Dermis blood vessel endothelial cell (primary cell): ENCODE results near the gene CCDC27. TPM values are rescaled to one million over a fixed set of nuclear protein-coding genes. Genes with fewer than 3 reads are reported as not detected.

Source experiments
- DNase-seq: peaks from one replicate; pipeline ENCODE4 v3.0.0; 2010
- total RNA-seq: library from RNA; depleted of rRNA; stranded (reverse); fragments of >200 nt; gene quantifications from 2 replicates; pipeline ENCODE4 v1.2.3, GENCODE V29; 2014

Gene CCDC27
- total RNA-seq, 1 donor from 2014 or later = not detected

- no peak for DNase-seq
Measured at GRCh38 chr1:3718764-3719163, 33.5 kb upstream of the CCDC27 start.

DNA sequence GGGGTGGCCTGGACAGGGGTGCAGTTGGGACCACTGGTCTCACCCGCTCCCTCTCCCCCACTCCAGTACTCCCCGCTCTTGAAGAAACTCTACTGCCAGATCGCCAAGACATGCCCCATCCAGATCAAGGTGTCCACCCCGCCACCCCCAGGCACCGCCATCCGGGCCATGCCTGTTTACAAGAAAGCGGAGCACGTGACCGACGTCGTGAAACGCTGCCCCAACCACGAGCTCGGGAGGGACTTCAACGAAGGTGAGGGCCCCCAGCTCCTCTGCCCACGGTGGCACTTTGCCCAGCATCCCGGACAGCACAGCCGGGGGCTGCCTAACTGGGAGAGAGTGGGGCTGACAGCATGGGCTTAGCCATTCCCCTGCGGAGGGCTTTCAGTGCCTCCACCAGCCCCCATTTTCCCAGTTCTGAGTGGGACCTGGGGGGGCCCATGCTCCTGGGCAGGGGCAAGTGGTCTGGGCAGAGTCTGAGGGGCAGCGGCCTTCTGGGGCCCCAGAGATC is 30.2 kb upstream of the CCDC27 start:
- DNase-seq = no peak

- no peak for DNase-seq
Measured at GRCh38 chr1:3722846-3723245, 29.4 kb upstream of the CCDC27 start.

DNA sequence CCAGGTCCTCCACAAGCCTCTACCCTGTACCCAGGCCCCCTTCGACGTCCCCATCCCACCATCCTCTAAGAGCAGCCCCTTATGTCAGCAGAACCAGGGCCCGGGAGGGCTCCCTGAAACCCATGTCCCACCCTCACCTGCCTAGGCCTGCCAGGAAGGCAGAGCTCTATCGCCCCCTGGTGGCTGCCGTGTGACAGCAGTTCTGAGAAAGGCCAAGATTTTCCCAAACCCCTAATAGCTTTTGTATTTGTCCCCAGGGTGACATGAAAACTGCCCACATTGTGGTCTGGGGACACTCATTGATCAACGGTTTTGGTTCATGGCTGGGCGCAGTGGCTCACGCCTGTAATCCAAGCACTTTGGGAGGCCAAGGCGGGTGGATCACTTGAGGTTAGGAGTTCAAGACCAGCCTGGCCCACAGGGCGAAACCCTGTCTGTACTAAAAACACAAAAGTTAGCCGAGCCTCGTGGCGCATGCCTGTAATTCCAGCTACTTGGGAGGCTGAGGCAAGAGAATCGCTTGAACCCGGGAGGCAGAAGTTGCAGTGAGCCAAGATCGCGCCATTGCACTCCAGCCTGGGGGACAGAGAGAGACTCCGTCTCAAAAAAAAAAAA is 27.7 kb upstream of the CCDC27 start:
- DNase-seq = peak; percentile 81

- no peak for DNase-seq
Measured at GRCh38 chr1:3725366-3725765, 26.9 kb upstream of the CCDC27 start.

- DNase-seq = peak; percentile 54
Measured at GRCh38 chr1:3727042-3727824, 25.0 kb upstream of the CCDC27 start.

GRCh38 chr1:3727825-3728776 is 24.1 kb upstream of the CCDC27 start:
- DNase-seq = no peak

DNA sequence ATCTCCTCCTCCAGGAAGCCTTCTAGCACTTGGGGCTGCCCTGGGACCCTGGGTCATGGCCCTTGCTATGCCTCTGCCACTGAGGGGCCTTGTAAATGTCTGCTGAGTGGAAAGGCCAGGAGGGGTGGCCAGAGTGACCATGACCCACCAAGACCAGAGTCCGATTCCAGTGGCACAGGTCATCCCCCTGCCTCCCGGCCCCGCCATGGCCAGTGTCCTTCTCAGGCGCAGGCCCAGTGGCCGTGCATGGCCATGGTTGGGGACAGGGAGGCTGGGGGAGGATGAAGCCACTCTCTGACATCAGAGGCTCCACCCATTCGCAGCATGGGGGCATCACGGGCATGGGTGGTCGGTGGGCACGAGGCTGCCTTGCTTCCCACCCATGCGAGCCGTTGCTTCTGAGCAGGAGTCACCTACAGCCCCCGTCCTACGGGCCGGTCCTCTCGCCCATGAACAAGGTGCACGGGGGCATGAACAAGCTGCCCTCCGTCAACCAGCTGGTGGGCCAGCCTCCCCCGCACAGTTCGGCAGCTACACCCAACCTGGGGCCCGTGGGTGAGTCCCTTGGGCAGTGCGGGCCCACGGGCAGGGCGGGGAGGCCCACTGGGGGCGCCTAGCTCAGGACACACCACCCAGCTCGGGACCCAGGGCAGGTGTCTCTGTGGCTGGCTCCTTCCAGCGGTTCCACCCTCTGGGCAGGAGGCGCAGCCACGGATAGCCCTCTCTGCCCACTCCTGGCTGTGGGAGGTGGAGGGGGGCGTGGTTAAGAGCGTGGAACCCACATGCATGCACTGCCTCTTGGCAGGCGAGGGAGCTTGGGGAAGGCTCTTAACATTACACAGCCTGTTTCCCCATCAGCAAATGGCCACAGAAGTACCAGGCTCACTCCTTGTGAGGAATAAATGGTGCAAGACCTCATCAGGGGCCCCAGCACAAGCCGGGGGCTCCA is 22.4 kb upstream of the CCDC27 start:
- DNase-seq = no peak

- no peak for DNase-seq
Measured at GRCh38 chr1:3730543-3731247, 21.6 kb upstream of the CCDC27 start.

DNA sequence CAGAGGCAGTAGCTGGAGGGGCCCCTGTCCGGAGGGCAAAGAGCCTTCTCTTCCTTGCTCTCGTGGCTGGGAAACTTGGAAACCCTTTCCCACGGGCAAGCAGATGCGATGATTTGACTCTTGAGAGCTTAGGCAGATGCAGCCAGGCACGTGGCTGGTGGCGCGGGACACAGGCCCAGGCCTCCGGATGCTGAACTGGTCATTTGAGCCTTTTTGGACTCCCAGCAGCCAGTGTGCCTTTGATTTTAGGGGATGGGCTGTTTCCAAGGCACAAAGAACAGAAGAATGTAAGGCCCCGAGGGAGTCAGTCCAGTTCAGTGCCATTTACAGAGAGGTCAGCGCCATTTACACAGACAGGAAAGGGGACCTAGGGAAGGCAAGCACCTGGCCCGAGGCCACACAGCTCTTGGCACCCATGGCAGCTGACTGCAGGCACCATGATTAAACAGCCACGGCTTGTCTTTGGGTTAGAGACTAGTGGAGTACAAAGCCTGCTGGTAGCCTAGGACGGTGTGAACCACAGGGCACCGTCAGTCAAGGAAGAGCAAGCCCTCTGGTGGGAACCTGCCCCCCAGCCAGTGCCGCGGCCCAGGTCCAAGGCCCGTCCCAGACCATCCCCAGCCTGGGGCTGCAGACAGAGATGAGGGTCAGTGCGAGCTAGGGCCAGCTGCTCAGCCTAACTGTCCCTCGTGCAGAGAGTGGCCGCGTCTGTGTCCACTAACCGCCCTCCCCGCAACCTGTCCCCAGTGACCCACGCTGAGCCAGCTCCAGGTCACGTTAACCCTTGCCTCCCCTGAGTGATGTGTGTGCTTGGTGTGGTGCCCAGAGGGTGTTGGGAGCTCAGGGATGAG is 20.4 kb upstream of the CCDC27 start:
- no peak for DNase-seq

GRCh38 chr1:3732434-3733093 is 19.7 kb upstream of the CCDC27 start:
- DNase-seq = peak; percentile 30

DNA sequence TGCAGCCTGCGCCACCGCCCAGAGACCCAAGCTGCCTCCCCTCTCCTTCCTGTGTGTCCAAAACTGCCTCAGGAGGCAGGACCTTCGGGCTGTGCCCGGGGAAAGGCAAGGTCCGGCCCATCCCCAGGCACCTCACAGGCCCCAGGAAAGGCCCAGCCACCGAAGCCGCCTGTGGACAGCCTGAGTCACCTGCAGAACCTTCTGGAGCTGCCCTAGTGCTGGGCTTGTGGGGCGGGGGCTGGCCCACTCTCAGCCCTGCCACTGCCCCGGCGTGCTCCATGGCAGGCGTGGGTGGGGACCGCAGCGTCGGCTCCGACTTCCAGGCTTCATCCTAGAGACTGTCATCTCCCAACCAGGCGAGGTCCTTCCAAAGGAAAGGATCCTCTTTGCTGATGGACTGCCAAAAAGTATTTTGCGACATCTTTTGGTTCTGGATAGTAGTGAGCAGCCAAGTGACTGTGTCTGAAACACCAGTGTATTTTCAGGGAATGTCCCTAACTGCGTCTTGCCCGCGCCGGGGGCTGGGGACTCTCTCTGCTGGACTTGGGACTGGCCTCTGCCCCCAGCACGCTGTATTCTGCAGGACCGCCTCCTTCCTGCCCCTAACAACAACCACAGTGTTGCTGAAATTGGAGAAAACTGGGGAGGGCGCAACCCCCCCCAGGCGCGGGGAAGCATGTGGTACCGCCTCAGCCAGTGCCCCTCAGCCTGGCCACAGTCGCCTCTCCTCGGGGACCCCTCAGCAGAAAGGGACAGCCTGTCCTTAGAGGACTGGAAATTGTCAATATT is 19.0 kb upstream of the CCDC27 start:
- DNase-seq = no peak

DNA sequence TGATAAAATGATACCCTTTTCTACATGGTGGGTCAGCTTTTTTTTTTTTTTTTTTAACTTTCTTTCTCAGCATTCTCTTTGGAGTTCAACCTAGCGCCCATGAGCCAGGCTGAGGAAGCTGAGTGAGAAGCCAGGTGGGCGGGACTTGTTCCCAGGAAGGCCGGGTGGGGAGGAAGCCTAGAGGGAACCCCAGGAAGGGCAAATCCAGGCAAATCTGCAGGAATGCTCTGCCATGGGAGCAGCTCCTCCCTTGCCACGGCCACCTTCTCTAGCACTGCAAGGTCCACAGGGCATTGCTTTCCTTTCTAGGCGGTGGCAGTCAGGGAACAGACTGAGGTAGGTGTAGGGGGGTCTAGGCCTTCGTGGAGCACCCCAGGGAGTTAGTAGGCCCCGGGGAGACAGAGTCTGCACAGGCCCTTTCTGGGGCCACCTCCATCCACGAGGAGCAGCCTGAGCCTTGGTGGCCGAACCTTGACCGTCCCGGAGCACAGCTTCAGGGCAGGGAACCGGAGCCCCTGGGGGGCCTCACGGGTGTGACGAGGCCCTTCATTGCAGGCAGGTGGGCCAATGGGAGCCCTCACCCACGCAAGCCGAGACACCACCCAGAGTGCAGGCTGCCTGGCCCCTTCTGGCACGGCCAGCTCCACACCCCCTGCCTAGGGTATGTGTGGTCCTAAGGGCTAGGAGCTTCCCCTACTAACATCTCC is 18.2 kb upstream of the CCDC27 start:
- DNase-seq = no peak

- no peak for DNase-seq
Measured at GRCh38 chr1:3734602-3735001, 17.6 kb upstream of the CCDC27 start.

DNA sequence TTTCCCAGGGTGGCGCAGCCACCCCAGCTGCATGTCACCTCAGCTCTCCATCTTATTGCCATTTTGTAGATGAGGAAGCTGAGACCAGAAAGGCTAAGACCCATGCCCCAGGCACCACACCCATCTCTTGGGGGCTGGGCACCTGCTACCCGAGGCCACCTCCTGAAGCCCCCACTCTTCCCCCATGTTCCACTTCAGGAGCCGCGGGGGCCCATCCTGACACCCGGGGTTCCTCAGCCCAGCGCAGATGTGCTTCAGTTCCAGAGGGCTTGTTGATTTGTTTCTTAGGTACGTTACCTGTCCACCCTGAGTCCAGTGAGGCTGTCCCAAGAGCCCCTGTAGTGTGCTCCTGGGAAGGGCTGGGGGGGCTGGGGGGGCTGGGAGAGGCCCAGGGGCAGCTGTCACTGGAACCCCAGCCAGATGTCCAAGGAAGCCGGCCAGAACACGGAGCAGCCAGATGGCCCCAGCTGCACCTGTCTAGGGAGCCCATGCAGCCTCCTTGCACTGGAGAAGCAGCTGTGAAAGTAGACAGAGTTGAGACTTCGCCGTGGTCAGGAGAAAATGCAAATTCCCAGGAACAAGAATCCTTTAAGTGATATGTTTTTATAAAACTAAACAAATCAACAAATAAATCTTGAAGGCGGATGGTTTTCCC is 17.1 kb upstream of the CCDC27 start:
- DNase-seq = no peak

DNA sequence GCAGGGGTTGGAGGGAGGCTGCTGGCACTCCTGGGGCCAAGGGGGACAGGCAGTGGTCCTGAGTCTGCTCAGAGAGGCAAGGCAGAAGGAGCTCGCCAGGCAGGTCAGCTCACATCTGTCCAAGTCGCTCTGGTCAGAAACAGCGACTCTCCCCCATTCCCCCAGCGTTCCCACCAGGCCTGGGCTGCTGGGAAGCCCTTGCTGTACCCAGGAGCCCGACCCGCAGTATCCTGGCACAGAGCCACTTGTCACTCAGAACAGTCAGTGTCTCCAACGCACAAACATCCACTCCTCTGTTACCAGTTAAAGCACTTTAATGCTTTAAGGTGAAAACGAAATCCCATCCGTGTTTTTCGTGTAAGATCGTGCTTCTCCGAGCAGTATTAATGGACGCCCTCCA is 16.6 kb upstream of the CCDC27 start:
- no peak for DNase-seq

DNA sequence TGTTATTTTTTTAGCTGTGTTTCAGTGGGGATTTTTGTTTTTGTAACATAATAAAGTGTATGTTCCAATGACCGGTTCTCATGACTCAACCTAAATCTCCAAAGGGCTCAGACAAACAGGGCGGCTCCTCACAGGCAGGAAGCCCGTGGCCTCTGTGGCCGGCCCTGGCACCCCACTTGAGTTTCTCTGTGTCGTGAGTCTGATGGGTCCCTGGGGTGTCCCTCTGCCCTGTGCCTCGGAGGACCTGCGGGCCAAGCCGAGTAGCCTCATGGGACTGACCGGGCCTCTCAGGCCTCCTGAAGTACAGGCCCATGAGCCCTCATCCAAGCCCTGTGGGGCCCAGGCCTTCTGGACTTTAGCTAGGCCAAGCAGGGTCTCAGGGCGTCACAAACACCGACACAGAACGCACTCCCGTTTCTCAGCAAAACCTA is 16.1 kb upstream of the CCDC27 start:
- DNase-seq = no peak

- DNase-seq = no peak
Measured at GRCh38 chr1:3736708-3737107, 15.5 kb upstream of the CCDC27 start.
